Neural crest cell (in vitro differentiated cells): ENCODE measurements around the gene ABLIM2. TPM values are rescaled to one million over a fixed set of nuclear protein-coding genes. Genes with fewer than 3 reads are reported as not detected.

Experiments
- DNase-seq: peaks from one replicate; pipeline ENCODE4 v3.0.0; 2021; ENCODE audit warnings: low read depth, mixed read lengths, low spot score
- H3K27ac Mint-ChIP-seq: one replicate; pipeline ENCODE4 v1.8.0; 2021; ENCODE audit warnings: mild to moderate bottlenecking, mixed read lengths; ENCODE audit not compliant: unreplicated experiment
- H3K27me3 Mint-ChIP-seq: 2 replicates; pipeline ENCODE4 v1.8.0; 2021; ENCODE audit warnings: low read depth, mild to moderate bottlenecking, mixed read lengths
- H3K36me3 Mint-ChIP-seq: 2 replicates; pipeline ENCODE4 v1.8.0; 2021; ENCODE audit warnings: low read depth, mild to moderate bottlenecking, mixed read lengths
- H3K4me1 Mint-ChIP-seq: 2 replicates; pipeline ENCODE4 v1.8.0; 2021; ENCODE audit warnings: mixed read lengths
- H3K4me3 Mint-ChIP-seq: one replicate; pipeline ENCODE4 v1.8.0; 2021; ENCODE audit warnings: mild to moderate bottlenecking, mixed read lengths
- H3K9me3 Mint-ChIP-seq: 2 replicates; pipeline ENCODE4 v1.8.0; 2021; ENCODE audit warnings: mixed read lengths
- CTCF ChIP-seq: fragments of 200-600 bp; sonication (generic); conservative IDR thresholded peaks from 2 replicates; pipeline ENCODE4 v1.5.0; 2021; ENCODE audit warnings: antibody characterized with exemption, mild to moderate bottlenecking
- total RNA-seq: library from RNA; stranded (reverse); gene quantifications from 2 replicates; pipeline ENCODE4 v1.2.1, GENCODE V29; 2021

ABLIM2 gene
- total RNA-seq, 1 donor from 2014 or later = 3.8 TPM

GRCh38 chr4:8167815-8168214, 9.2 kb upstream of the ABLIM2 start:
- no peaks in the 10 kb centered on the region for H3K9me3 Mint-ChIP-seq
- peaks cover 7% of the 10 kb centered on the region for H3K4me1 Mint-ChIP-seq
- no peak for DNase-seq
- H3K27me3 Mint-ChIP-seq = peaks cover 3% of the 10 kb centered on the region
- no peak overlapping the region for H3K4me3 Mint-ChIP-seq
- TF ChIP-seq CTCF = no peak
- no peaks in the 10 kb centered on the region for H3K36me3 Mint-ChIP-seq
- no peak overlapping the region for H3K27ac Mint-ChIP-seq

GRCh38 chr4:8167291-8167690, 8.7 kb upstream of the ABLIM2 start:
- Mint-ChIP-seq H3K4me1 (peaks cover 7% of the 10 kb centered on the region), H3K27me3 (peaks cover 3% of the 10 kb centered on the region), H3K36me3 (no peaks in the 10 kb centered on the region), H3K9me3 (no peaks in the 10 kb centered on the region), H3K27ac (no peak overlapping the region), H3K4me3 (no peak overlapping the region)
- DNase-seq = no peak
- TF ChIP-seq CTCF = no peak

- Mint-ChIP-seq H3K4me3 (no peak overlapping the region), H3K9me3 (no peaks in the 10 kb centered on the region), H3K4me1 (peaks cover 7% of the 10 kb centered on the region), H3K27ac (no peak overlapping the region), H3K27me3 (peaks cover 3% of the 10 kb centered on the region), H3K36me3 (no peaks in the 10 kb centered on the region)
- no peak for TF ChIP-seq CTCF
- DNase-seq = no peak
These were observed 6.8 kb upstream of the ABLIM2 start for GRCh38 chr4:8165374-8165896.

- Mint-ChIP-seq H3K4me3 (no peak overlapping the region), H3K27me3 (peaks cover 6% of the 10 kb centered on the region), H3K4me1 (peaks cover 11% of the 10 kb centered on the region), H3K36me3 (no peaks in the 10 kb centered on the region), H3K9me3 (no peaks in the 10 kb centered on the region), H3K27ac (peak overlapping the region; percentile 38)
- no peak for TF ChIP-seq CTCF
- no peak for DNase-seq
These were observed 6.1 kb upstream of the ABLIM2 start for GRCh38 chr4:8164687-8165086.

GRCh38 chr4:8164194-8164565, 5.6 kb upstream of the ABLIM2 start:
- H3K9me3 Mint-ChIP-seq = no peaks in the 10 kb centered on the region

More at GRCh38 chr4:8164194-8164565, 5.6 kb upstream of the ABLIM2 start:
- Mint-ChIP-seq H3K27ac (peak overlapping the region; percentile 38), H3K4me3 (no peak overlapping the region), H3K4me1 (peaks cover 14% of the 10 kb centered on the region), H3K36me3 (no peaks in the 10 kb centered on the region), H3K27me3 (peaks cover 9% of the 10 kb centered on the region)
- TF ChIP-seq CTCF = no peak
- no peak for DNase-seq
